K562 (cell line): Measurements from ENCODE around the gene LAMB2.

Experiments
- GABPA ChIP-seq: fragments of 200-800 bp; sonication (Bioruptor generic); conservative IDR thresholded peaks from 2 replicates; pipeline ENCODE4 v1.6.1; 2016; ENCODE audit warnings: low read depth, missing genetic modification characterization, missing compliant biosample characterization
- GATAD2B ChIP-seq: fragments of 450-650 bp; IDR thresholded peaks from 2 replicates; pipeline ENCODE4 v1.6.1; 2017; ENCODE audit warnings: mild to moderate bottlenecking, borderline replicate concordance
- MAFK ChIP-seq: IDR thresholded peaks from 2 replicates; pipeline ENCODE4 v1.6.1; 2011; ENCODE audit warnings: low read length, improper control_type of control experiment
- MCM5 ChIP-seq: fragments of 450-650 bp; IDR thresholded peaks from 2 replicates; pipeline ENCODE4 v1.6.1; 2016; ENCODE audit warnings: low read depth
- MXI1 ChIP-seq: IDR thresholded peaks from 2 replicates; pipeline ENCODE4 v1.6.1; 2011; ENCODE audit warnings: low read depth, mild to moderate bottlenecking, improper control_type of control experiment, low read length
- POLR2A ChIP-seq: fragments of 450-650 bp; conservative IDR thresholded peaks from 2 replicates; pipeline ENCODE4 v1.6.1; 2016
- RBM14 ChIP-seq: fragments of 200-400 bp; formaldehyde crosslinking; IDR thresholded peaks from 2 replicates; pipeline ENCODE4 v1.6.1; 2018; ENCODE audit warnings: low read depth, mild to moderate bottlenecking, low read length, moderate library complexity, borderline replicate concordance; ENCODE audit not compliant: insufficient read depth
- SP2 ChIP-seq: IDR thresholded peaks from 2 replicates; pipeline ENCODE4 v1.6.1; 2011; ENCODE audit warnings: mild to moderate bottlenecking, low read depth, low read length, moderate library complexity; ENCODE audit not compliant: poor library complexity, severe bottlenecking; ENCODE audit errors: extremely low read depth
- TEAD4 ChIP-seq, 2 experiments: sonication (generic) in 1 of 2; formaldehyde crosslinking in 1 of 2; IDR thresholded peaks; 2 replicates each; pipeline versions ENCODE4 v1.6.1 to v1.8.0; 2012 to 2022; ENCODE audit warnings: borderline replicate concordance in 1 of 2, inconsistent platforms in 1 of 2, low read length in 1 of 2, mild to moderate bottlenecking in 1 of 2, missing genetic modification reagents in 1 of 2
- ZBTB11 ChIP-seq, 3 experiments: fragments of 200-800 bp in 1 of 3; fragments of 250-450 bp in 1 of 3; fragments of 450-650 bp in 1 of 3; sonication (Bioruptor Pico) in 1 of 3; sonication (Bioruptor generic) in 1 of 3; formaldehyde crosslinking in 1 of 3; IDR thresholded peaks; 2 replicates each; pipeline versions ENCODE4 v1.6.1 to v1.8.0; 2016 to 2022; ENCODE audit warnings: mild to moderate bottlenecking in 2 of 3, missing genetic modification characterization in 2 of 3, missing compliant biosample characterization in 1 of 3, moderate library complexity in 1 of 3

- TF ChIP-seq GABPA (tag) (no peak), GATAD2B (no peak), ZBTB11 (CRISPR knock-in tag; IDR thresholded peaks at IDR 0.05) (no peak), MAFK (no peak), RBM14 (no peak), SP2 (no peak), POLR2A (no peak), MCM5 (no peak), TEAD4 (IDR thresholded peaks at IDR 0.05; ENCODE audit: low read length) (no peak), TEAD4 (CRISPR knock-in tag; IDR thresholded peaks at IDR 0.05; ENCODE audit: borderline replicate concordance) (no peak), MXI1 (no peak)
These were observed 48.5 kb upstream of the LAMB2 start for GRCh38 chr3:49181351-49181750.
